GM20000 (cell line): ENCODE results near the gene GCH1.
"Not testable (repeated sequence)": the region's sequence is repeated elsewhere in the genome, so short reads cannot be mapped to it uniquely, and the experiment has no call there.

Experiments
- DNase-seq: peaks from one replicate; pipeline ENCODE4 v3.0.0; 2012; ENCODE audit warnings: low spot score
- TF ChIP-seq, protein P1 (sequence below): IDR thresholded peaks from 2 replicates; pipeline ENCODE4 v1.5.1; 2012; ENCODE audit warnings: mild to moderate bottlenecking, control low read depth; ENCODE audit errors: extremely low read depth, missing control alignments

GCH1 gene

GRCh38 chr14:54906075-54906474 lies 3.4 kb upstream of the GCH1 start:
- TF ChIP-seq, protein P1, sequence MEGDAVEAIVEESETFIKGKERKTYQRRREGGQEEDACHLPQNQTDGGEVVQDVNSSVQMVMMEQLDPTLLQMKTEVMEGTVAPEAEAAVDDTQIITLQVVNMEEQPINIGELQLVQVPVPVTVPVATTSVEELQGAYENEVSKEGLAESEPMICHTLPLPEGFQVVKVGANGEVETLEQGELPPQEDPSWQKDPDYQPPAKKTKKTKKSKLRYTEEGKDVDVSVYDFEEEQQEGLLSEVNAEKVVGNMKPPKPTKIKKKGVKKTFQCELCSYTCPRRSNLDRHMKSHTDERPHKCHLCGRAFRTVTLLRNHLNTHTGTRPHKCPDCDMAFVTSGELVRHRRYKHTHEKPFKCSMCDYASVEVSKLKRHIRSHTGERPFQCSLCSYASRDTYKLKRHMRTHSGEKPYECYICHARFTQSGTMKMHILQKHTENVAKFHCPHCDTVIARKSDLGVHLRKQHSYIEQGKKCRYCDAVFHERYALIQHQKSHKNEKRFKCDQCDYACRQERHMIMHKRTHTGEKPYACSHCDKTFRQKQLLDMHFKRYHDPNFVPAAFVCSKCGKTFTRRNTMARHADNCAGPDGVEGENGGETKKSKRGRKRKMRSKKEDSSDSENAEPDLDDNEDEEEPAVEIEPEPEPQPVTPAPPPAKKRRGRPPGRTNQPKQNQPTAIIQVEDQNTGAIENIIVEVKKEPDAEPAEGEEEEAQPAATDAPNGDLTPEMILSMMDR = no peak
- no peak for DNase-seq

DNA sequence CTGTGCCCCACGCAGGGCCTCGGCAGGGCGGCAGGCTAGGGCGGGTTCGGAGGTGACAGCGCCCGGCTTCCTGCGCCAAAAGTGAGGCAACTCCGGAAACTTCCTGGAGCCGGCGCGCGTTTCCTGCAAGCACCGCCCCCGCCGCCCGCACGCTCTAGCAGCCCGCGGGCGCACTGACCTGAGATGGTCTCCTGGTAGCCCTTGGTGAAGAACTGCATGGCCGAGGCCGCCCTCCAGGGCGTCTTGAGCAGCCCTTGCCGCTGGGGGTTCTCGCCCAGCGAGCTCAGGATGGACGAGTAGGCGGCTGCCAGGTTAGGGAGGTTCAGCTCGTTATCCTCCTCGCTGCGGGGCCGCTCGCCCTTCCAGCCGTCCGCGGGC lies 494 bp downstream of the GCH1 start:
- TF ChIP-seq, protein P1 = no peak
- peak; percentile 72 for DNase-seq

DNA sequence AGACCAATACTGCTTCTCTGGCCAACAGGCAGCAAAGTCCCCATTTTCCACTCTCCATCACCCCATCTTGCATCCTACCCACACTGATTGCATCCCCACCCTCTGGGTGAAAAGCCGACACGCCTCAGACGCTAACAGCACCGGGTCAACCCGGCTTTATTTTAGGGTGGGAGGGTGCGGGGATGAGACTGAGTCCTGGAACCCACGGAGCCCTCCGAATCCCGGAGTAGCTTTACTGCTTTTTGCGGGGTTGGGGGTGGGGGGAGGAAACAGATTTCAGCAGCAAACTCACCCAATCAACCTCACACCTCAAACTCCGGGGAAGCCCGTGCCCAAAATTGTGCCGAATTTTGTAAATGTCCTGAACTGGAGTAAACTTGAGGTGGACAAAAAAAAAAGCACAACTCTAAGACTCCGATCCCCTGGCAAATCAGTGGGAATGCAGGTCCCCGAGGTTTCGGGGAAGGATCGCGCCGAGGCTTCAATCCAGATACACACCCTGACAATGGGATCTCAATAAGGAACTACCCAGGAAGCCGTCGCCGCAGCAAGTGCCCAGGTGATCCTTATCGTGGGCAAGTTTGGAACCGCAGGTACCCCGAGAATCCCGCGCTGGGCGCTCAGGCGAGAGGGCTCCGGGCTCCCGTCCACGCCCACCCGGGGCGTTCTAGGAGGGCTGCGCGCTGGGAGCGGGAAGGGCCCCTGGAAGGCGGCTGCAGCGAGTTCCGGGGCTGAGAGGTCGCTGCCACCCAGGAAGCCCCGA lies 1.1 kb downstream of the GCH1 start:
- TF ChIP-seq, protein P1 = no peak
- peak; percentile 15 for DNase-seq

DNA sequence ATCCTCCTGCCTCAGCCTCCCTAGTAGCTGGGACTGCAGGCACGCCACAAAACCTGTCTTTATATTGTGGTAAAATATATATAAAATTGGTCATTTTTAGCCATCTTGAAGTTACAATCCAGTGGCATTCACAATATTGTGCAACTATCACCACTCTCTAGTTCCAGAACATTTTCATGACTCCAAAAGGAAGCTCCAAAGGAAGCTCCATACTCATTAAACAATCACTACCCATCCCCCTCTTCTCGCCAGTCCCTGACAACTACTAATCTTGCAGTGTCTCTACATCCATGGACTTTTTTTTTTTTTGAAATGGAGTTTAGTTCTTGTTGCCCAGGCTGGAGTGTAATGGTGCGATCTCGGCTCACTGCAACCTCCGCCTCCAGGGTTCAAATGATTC lies 3.1 kb downstream of the GCH1 start:
- TF ChIP-seq, protein P1 = no peak

DNA sequence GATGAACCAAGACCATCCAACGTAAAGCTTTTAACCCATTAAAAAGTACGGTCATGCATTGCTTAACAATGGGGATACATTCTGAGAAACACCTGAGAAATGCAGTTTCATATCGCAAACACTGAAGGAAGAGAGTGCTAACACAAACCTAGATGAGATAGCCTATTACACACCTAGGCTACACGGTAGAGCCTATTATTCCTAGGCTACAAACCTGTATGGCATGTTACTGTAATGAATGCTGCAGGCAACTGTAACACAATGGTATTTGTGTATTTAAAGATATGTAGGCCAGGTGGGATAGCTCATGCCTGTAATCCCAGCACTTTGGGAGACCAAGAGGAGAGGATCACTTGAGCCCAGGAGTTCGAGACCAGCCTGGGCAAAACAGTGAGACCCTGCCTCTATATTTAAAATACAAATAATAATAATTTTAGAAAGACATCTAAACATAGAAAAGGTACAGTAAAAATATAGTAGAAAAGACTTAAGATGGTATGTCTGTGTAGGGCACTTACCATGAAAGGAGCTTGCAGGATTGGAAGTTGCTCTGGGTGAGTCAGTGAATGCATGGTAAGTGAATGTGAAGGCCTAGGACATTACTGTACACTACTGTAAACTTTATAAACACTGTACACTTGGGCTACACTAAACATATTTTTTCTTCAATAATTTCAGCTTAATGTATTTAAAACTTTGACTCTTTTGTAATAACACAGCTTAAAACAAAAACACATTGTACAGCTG lies 4.6 kb downstream of the GCH1 start:
- DNase-seq = not testable (repeated sequence)

More for the DNA sequence above, 3.1 kb downstream of the GCH1 start:
- no peak for DNase-seq

GRCh38 chr14:54895683-54896082 lies 6.9 kb downstream of the GCH1 start:
- TF ChIP-seq, protein P1 = no peak
- no peak for DNase-seq

DNA sequence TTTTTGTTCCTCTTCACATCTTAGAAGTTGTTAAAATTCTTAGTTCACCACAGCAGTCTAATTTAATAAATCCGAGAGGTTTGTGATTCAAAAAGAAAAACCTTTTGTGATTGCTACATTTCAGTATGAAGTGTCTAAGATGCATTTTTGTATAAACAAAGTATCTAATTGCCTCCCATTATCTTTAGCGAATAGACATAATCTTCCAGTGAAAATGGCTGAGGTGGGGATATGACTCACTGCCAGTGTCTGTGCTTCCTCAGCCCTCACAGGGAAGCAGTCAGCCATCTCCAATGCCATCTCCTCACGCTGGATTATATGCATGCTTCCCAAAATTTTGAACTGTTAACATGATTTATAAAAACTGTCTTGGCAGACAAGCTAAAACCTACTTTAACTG lies 7.6 kb downstream of the GCH1 start:
- no peak for DNase-seq
- TF ChIP-seq, protein P1 = no peak
